Measurements from ENCODE around the gene JAKMIP1. TPM values are rescaled to one million over a fixed set of nuclear protein-coding genes. Genes with fewer than 3 reads are reported as not detected.

JAKMIP1 gene
- polyA plus RNA-seq, 3 donors = 0.08 TPM; not detected in 2

DNA sequence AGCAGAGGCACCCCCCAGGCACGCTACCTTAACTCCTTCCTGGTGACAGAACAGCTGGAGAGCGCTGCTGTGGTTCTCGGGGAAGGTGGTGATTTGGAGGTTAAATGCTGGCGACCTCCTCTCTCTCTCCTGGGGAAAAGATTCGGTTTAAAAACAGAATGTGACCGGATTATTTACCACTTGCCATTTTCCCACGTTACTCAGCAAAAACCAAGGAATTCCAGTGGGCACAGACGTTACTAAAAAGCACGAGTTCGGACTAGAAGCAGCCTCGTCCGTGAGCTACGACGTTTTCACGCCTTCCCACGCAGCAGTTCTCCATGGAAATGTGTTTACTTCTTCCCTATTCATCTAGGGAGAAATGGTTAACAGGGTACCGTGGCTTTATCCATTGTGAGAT, 149.8 kb downstream of the JAKMIP1 start:
- DNase-seq = no peak
- TF ChIP-seq, protein P1, sequence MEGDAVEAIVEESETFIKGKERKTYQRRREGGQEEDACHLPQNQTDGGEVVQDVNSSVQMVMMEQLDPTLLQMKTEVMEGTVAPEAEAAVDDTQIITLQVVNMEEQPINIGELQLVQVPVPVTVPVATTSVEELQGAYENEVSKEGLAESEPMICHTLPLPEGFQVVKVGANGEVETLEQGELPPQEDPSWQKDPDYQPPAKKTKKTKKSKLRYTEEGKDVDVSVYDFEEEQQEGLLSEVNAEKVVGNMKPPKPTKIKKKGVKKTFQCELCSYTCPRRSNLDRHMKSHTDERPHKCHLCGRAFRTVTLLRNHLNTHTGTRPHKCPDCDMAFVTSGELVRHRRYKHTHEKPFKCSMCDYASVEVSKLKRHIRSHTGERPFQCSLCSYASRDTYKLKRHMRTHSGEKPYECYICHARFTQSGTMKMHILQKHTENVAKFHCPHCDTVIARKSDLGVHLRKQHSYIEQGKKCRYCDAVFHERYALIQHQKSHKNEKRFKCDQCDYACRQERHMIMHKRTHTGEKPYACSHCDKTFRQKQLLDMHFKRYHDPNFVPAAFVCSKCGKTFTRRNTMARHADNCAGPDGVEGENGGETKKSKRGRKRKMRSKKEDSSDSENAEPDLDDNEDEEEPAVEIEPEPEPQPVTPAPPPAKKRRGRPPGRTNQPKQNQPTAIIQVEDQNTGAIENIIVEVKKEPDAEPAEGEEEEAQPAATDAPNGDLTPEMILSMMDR (IDR thresholded peaks at IDR 0.05) = no peak
- Mint-ChIP-seq H3K27me3 (ENCODE audit: low read depth in 3 of 3) (peaks cover 4 to 11% (median 6%) of the 10 kb centered on the region in 3 donors), H3K4me3 (no peak overlapping the region), H3K9me3 (peaks cover 0 to 2% (median 0%) of the 10 kb centered on the region in 7 donors), H3K36me3 (no peaks in the 10 kb centered on the region), H3K27ac (no peak overlapping the region), H3K4me1 (no peaks in the 10 kb centered on the region)
- 83% methylated on average over 4 of the region's 17 CpGs for WGBS (ENCODE audit: insufficient coverage)
- H3K27me3 ChIP-seq (ENCODE audit: control insufficient read depth in 2 of 2, insufficient read depth in 2 of 2, low read length in 2 of 2) = no peaks in the 10 kb centered on the region
- no peak overlapping the region for H3K27ac ChIP-seq (ENCODE audit: low read depth in 1 of 2, low read length in 2 of 2)
- H3K36me3 ChIP-seq (replicated peaks in 1 of 2; ENCODE audit: control insufficient read depth in 1 of 2, insufficient read depth in 2 of 2, low read length in 2 of 2) = no peaks in the 10 kb centered on the region
- no peaks in the 10 kb centered on the region for H3K9me3 ChIP-seq (replicated peaks in 1 of 2; ENCODE audit: control insufficient read depth in 1 of 2, insufficient read depth in 1 of 2, low read length in 2 of 2)
- no peak overlapping the region for H3K4me3 ChIP-seq (replicated peaks in 1 of 3; ENCODE audit: low read depth in 2 of 3, low read length in 3 of 3)
- no peak overlapping the region for H3K4me2 ChIP-seq (replicated peaks; ENCODE audit: extremely low read depth, low read length, poor library complexity, severe bottlenecking)
- H2AFZ ChIP-seq (ENCODE audit: insufficient read depth, low read depth, low read length, poor library complexity, severe bottlenecking) = no peak overlapping the region
- intact Hi-C loops (cut with micrococcal nuclease) = no loop called here
- no peaks in the 10 kb centered on the region for H3K4me1 ChIP-seq (ENCODE audit: control insufficient read depth in 1 of 2, insufficient read depth in 2 of 2, low read length in 2 of 2)
- no peaks in the 10 kb centered on the region for H4K20me1 ChIP-seq (ENCODE audit: insufficient read depth, low read length)
- no peaks in the 10 kb centered on the region for H3K79me2 ChIP-seq (ENCODE audit: insufficient read depth, low read length)
- H3K9ac ChIP-seq (ENCODE audit: insufficient read depth, low read length, poor library complexity, severe bottlenecking) = no peak overlapping the region

DNA sequence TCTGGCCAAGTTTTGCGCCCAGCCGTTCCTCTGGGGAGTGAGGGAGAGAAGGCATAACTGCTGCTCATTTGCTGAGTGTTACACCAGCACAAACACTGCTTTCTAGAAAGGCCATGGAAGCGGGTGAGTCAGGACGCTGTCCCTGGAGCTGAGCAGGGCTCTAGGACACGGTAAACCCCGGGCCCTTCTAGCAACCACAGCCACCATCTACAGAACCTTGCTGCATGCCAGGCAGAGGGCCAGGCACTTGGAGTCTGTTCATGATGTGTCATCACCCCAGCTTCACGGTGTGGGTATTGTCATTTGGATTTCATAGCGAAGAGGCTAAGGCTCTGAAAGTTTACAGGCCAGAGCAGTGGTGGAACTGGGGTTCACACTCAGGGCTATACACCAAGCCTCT, 150.4 kb downstream of the JAKMIP1 start:
- TF ChIP-seq, protein P1 (IDR thresholded peaks at IDR 0.05) = no peak
- Histone ChIP-seq H3K4me1 (ENCODE audit: control insufficient read depth in 1 of 2, insufficient read depth in 2 of 2, low read length in 2 of 2) (no peaks in the 10 kb centered on the region), H3K4me2 (replicated peaks; ENCODE audit: extremely low read depth, low read length, poor library complexity, severe bottlenecking) (no peak overlapping the region), H3K36me3 (replicated peaks in 1 of 2; ENCODE audit: control insufficient read depth in 1 of 2, insufficient read depth in 2 of 2, low read length in 2 of 2) (no peaks in the 10 kb centered on the region), H3K79me2 (ENCODE audit: insufficient read depth, low read length) (no peaks in the 10 kb centered on the region), H3K9me3 (replicated peaks in 1 of 2; ENCODE audit: control insufficient read depth in 1 of 2, insufficient read depth in 1 of 2, low read length in 2 of 2) (no peaks in the 10 kb centered on the region), H3K4me3 (replicated peaks in 1 of 3; ENCODE audit: low read depth in 2 of 3, low read length in 3 of 3) (no peak overlapping the region), H2AFZ (ENCODE audit: insufficient read depth, low read depth, low read length, poor library complexity, severe bottlenecking) (no peak overlapping the region), H3K9ac (ENCODE audit: insufficient read depth, low read length, poor library complexity, severe bottlenecking) (no peak overlapping the region), H4K20me1 (ENCODE audit: insufficient read depth, low read length) (no peaks in the 10 kb centered on the region), H3K27me3 (ENCODE audit: control insufficient read depth in 2 of 2, insufficient read depth in 2 of 2, low read length in 2 of 2) (no peaks in the 10 kb centered on the region), H3K27ac (ENCODE audit: low read depth in 1 of 2, low read length in 2 of 2) (no peak overlapping the region)
- Mint-ChIP-seq H3K27ac (no peak overlapping the region), H3K27me3 (ENCODE audit: low read depth in 3 of 3) (peaks cover 4 to 13% (median 8%) of the 10 kb centered on the region in 3 donors), H3K36me3 (no peaks in the 10 kb centered on the region), H3K4me1 (no peaks in the 10 kb centered on the region), H3K9me3 (peaks cover 0 to 2% (median 0%) of the 10 kb centered on the region in 7 donors), H3K4me3 (no peak overlapping the region)
- WGBS (ENCODE audit: insufficient coverage) = 93% methylated on average over 3 of the region's 8 CpGs
- DNase-seq = no peak
- intact Hi-C loops (cut with micrococcal nuclease) = no loop called here

All from CD14-positive monocyte (primary cell).